Epithelial cell of proximal tubule (primary cell): Measurements from ENCODE around the gene CPNE7. TPM values are rescaled to one million over a fixed set of nuclear protein-coding genes. Genes with fewer than 3 reads are reported as not detected.

Source experiments
- DNase-seq: peaks from one replicate; pipeline ENCODE4 v3.0.0-alpha.2; 2011; ENCODE audit warnings: low read depth
- H3K4me3 ChIP-seq: 2 replicates; pipeline ENCODE4 v1.5.1; 2011; ENCODE audit warnings: low read depth, mild to moderate bottlenecking, low read length
- CTCF ChIP-seq: conservative IDR thresholded peaks from 2 replicates; pipeline ENCODE4 v1.5.1; 2012; ENCODE audit warnings: low read depth, mild to moderate bottlenecking, low read length
- total RNA-seq: library from RNA; depleted of rRNA; stranded (reverse); fragments of >200 nt; gene quantifications from 2 replicates; pipeline ENCODE4 v1.2.3, GENCODE V29; 2015

CPNE7 gene
- total RNA-seq, 1 donor from 2014 or later: 20.2 TPM

- no peak for DNase-seq
- no peak overlapping the region for H3K4me3 ChIP-seq
- TF ChIP-seq CTCF: no peak
Measured at GRCh38 chr16:89536886-89537548, 38.5 kb upstream of the CPNE7 start.

- no peak for DNase-seq
- H3K4me3 ChIP-seq: no peak overlapping the region
- no peak for TF ChIP-seq CTCF
Measured at GRCh38 chr16:89537549-89537925, 38.0 kb upstream of the CPNE7 start.

GRCh38 chr16:89538286-89538685, 37.3 kb upstream of the CPNE7 start:
- H3K4me3 ChIP-seq: no peak overlapping the region
- TF ChIP-seq CTCF: no peak
- no peak for DNase-seq

- no peak overlapping the region for H3K4me3 ChIP-seq
- no peak for DNase-seq
- TF ChIP-seq CTCF: no peak
Measured at GRCh38 chr16:89540557-89540956, 35.0 kb upstream of the CPNE7 start.

- TF ChIP-seq CTCF: no peak
- DNase-seq: no peak
- H3K4me3 ChIP-seq: no peak overlapping the region
Measured at GRCh38 chr16:89541792-89542191, 33.8 kb upstream of the CPNE7 start.

GRCh38 chr16:89544113-89544512, 31.4 kb upstream of the CPNE7 start:
- no peak overlapping the region for H3K4me3 ChIP-seq
- DNase-seq: no peak
- no peak for TF ChIP-seq CTCF

GRCh38 chr16:89544713-89545043, 30.9 kb upstream of the CPNE7 start:
- DNase-seq: no peak
- H3K4me3 ChIP-seq: no peak overlapping the region
- no peak for TF ChIP-seq CTCF
